HUES64 (cell line): ENCODE measurements around the gene HTRA3.

Experiments
- H3K27ac ChIP-seq: 2 replicates; pipeline ENCODE4 v1.7.0; 2013; ENCODE audit warnings: low read depth, low read length, inconsistent platforms
- H3K27me3 ChIP-seq: 2 replicates; pipeline ENCODE4 v1.6.1; 2013; ENCODE audit warnings: mild to moderate bottlenecking, low read length; ENCODE audit not compliant: insufficient read depth
- H3K36me3 ChIP-seq: 2 replicates; pipeline ENCODE4 v1.6.1; 2013; ENCODE audit warnings: mild to moderate bottlenecking, low read length; ENCODE audit not compliant: insufficient read depth
- H3K4me1 ChIP-seq: 2 replicates; pipeline ENCODE4 v1.6.1; 2013; ENCODE audit warnings: mild to moderate bottlenecking, low read length, moderate library complexity; ENCODE audit not compliant: insufficient read depth
- H3K4me3 ChIP-seq: 2 replicates; pipeline ENCODE4 v1.5.1; 2013; ENCODE audit warnings: mild to moderate bottlenecking, low read length, moderate library complexity
- H3K9ac ChIP-seq: 2 replicates; pipeline ENCODE4 v1.6.1; 2013; ENCODE audit warnings: mild to moderate bottlenecking, low read depth, low read length
- H3K9me3 ChIP-seq: 2 replicates; pipeline ENCODE4 v1.6.1; 2013; ENCODE audit warnings: low read depth, low read length; ENCODE audit not compliant: insufficient read depth
- WGBS: fragments of 150-250, 120-280 bp; methylation state at CpG from one replicate; pipeline ENCODE4 v1.1.7; 2013; ENCODE audit warnings: missing lambda C conversion rate; 5-methylcytosine and 5-hydroxymethylcytosine counted together

The HTRA3 gene

GRCh38 chr4:8227771-8228318 lies 41.7 kb upstream of the HTRA3 start:
- no peak overlapping the region for H3K4me3 ChIP-seq
- no peaks in the 10 kb centered on the region for H3K27me3 ChIP-seq
- H3K36me3 ChIP-seq = no peaks in the 10 kb centered on the region
- no peak overlapping the region for H3K27ac ChIP-seq
- WGBS = 94% methylated on average over 27 of the region's 27 CpGs
- H3K4me1 ChIP-seq = peaks cover 18% of the 10 kb centered on the region; the same call in 1 of the 2 replicates
- H3K9me3 ChIP-seq = no peaks in the 10 kb centered on the region
- no peak overlapping the region for H3K9ac ChIP-seq

DNA sequence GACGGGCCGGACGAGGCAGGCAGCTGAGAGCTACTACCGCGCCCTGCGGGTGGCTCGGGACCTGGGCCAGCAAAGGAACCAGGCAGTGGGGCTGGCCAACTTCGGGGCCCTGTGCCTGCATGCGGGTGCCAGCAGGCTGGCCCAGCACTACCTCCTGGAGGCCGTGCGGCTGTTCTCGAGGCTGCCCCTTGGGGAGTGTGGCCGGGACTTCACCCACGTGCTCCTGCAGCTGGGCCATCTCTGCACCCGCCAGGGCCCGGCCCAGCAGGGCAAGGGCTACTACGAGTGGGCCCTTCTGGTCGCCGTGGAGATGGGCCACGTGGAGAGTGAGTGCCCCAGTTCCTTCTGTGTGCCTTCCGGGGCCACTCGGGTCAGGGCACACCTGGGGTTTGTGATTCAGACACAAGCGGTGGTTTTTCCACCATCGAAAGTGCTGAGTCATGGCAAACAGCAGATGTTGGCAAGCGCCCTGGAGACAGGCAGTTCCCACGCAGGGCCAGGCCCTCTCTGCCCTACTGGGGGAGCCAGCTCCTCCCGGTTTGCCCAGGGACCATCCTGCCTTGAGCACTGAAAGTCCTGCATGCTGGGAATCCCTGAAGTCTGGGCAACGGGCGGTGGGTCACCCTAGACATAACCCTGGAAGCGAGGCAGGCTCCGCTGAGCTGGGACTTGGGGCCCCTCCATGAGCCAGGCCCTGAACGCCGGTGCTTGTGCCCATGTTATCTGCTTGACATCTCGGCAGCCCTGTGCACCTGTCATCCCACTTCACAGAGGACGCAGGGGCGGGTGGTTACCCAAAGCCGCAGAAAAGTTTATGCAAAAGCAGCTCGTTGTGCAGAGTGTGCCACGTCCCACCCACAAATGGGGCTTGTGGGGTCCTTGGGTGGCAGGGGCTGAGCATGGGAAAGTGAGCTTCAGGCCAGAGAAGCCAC lies 41.0 kb upstream of the HTRA3 start:
- H3K9ac ChIP-seq = 0 out of 2 replicates have a peak overlapping the region, but pooled peaks have one; percentile 17
- no peak overlapping the region for H3K4me3 ChIP-seq
- H3K4me1 ChIP-seq = peaks cover 18% of the 10 kb centered on the region; the same call in 1 of the 2 replicates
- H3K9me3 ChIP-seq = no peaks in the 10 kb centered on the region
- no peaks in the 10 kb centered on the region for H3K27me3 ChIP-seq
- 89% methylated on average over 39 of the region's 39 CpGs for WGBS
- no peak overlapping the region for H3K27ac ChIP-seq
- H3K36me3 ChIP-seq = no peaks in the 10 kb centered on the region

DNA sequence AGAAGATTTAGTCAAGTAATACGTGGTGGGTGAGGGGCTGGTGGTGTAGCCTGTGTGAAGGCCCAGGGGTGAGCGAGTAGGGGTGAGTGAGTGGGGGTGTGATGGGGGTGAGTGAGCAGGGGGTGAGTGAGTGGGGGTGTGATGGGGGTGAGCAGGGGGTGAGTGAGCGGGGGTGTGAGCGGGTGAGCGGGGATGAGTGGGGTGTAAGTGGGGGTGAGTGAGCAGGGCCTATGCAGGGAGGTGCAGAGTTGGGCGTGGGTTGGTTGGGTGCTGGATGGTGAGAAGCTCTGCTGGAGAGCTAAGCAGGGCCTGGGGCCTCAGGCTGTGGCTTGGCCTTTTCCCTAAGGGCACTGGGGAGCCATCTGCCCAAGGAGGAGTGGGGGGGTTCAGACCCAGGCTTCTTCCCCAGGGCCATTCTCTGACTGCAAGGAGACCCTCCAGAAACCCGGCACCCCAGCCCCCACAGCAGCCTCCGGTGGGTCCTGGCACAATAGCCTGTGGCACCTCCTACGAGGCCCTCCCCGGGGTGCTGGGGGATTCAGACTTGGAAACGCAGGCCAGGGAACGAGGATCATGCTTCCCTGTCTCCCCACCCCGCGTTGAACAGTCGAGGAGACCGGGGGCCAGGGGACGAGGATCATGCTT lies 40.1 kb upstream of the HTRA3 start:
- no peak overlapping the region for H3K9ac ChIP-seq
- 91% methylated on average over 17 of the region's 17 CpGs for WGBS
- H3K27ac ChIP-seq = no peak overlapping the region

DNA sequence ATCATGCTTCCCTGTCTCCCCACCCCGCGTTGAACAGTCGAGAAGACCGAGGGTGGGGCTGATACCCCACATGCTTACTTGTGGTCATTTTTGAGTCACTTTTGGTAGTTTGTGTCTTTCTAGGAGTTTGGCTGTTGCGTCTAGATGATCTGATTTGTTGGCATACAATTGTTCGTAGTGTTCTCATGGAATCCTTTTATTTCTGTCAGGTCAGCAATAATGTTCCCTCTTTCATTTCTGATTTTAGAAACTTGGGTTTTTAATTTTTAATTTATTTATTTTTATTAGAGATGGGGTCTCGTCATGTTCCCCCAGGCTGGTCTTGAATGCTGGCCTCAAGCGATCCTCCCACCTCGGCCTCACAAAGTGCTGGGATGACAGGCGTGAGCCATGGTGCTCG lies 39.5 kb upstream of the HTRA3 start:
- Histone ChIP-seq H3K9me3 (no peaks in the 10 kb centered on the region), H3K27ac (no peak overlapping the region), H3K4me1 (peaks cover 16% of the 10 kb centered on the region; the same call in 1 of the 2 replicates), H3K9ac (no peak overlapping the region), H3K4me3 (no peak overlapping the region), H3K36me3 (no peaks in the 10 kb centered on the region), H3K27me3 (no peaks in the 10 kb centered on the region)
- 95% methylated on average over 11 of the region's 11 CpGs for WGBS

More for the DNA sequence above, 40.1 kb upstream of the HTRA3 start:
- no peaks in the 10 kb centered on the region for H3K36me3 ChIP-seq
- no peaks in the 10 kb centered on the region for H3K27me3 ChIP-seq
- no peak overlapping the region for H3K4me3 ChIP-seq
- H3K9me3 ChIP-seq = no peaks in the 10 kb centered on the region
- peaks cover 18% of the 10 kb centered on the region; the same call in 1 of the 2 replicates for H3K4me1 ChIP-seq

DNA sequence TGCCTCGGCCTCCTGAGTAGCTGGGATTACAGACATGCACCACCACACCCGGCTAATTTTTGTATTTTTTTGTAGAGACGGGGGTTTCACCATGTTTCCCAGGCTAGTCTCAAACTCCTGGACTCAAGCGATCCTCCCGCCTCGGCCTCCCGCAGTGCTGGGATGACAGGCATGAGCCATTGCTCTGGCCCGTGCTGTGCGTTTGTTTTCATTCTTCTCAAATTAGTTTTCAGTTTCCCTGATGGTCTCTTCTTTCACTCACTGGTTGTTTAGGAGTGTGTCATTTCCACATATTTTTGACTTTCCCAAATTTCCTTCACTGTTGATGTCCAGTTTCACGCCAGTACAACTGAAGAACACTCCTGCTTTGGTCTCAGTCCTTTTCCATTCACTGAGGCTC lies 38.7 kb upstream of the HTRA3 start:
- H3K4me3 ChIP-seq = no peak overlapping the region
- no peak overlapping the region for H3K9ac ChIP-seq
- no peaks in the 10 kb centered on the region for H3K9me3 ChIP-seq
- 95% methylated on average over 10 of the region's 10 CpGs for WGBS
- no peak overlapping the region for H3K27ac ChIP-seq
- H3K4me1 ChIP-seq = peaks cover 8% of the 10 kb centered on the region; the same call in 1 of the 2 replicates
- H3K36me3 ChIP-seq = no peaks in the 10 kb centered on the region
- H3K27me3 ChIP-seq = no peaks in the 10 kb centered on the region

DNA sequence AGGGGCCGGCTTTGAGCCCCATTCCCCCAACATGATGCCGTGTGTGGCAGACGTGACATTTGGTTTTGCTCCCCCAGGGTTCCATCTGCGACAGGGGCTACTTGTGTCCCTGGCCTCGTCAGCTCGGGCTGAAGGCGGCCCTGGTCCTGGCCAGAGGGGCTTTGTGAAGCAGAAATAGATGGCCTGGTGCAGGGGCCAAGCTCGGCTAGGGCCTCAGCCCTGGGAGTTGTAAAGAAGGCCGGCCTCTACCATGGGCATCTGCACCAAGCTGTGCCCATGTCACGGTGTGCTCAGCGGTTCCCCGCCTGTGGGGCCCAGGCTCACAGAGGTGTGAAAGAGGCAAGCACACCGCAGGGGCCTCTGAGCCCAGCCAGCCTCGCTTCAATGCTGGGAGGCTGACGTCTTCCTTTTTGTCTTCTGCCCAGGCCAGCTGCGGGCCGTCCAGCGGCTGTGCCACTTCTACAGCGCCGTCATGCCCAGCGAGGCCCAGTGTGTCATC lies 38.0 kb upstream of the HTRA3 start:
- Histone ChIP-seq H3K27ac (no peak overlapping the region), H3K4me3 (no peak overlapping the region), H3K9me3 (no peaks in the 10 kb centered on the region), H3K9ac (no peak overlapping the region), H3K36me3 (no peaks in the 10 kb centered on the region), H3K27me3 (no peaks in the 10 kb centered on the region), H3K4me1 (peaks cover under 1% of the 10 kb centered on the region; the same call in 1 of the 2 replicates)
- WGBS = 88% methylated on average over 21 of the region's 21 CpGs

GRCh38 chr4:8232748-8233147 lies 36.8 kb upstream of the HTRA3 start:
- H3K9ac ChIP-seq = no peak overlapping the region
- H3K36me3 ChIP-seq = no peaks in the 10 kb centered on the region
- no peak overlapping the region for H3K27ac ChIP-seq
- H3K4me3 ChIP-seq = no peak overlapping the region
- no peaks in the 10 kb centered on the region for H3K27me3 ChIP-seq
- WGBS = 96% methylated on average over 11 of the region's 11 CpGs
- H3K9me3 ChIP-seq = no peaks in the 10 kb centered on the region
- no peaks in the 10 kb centered on the region for H3K4me1 ChIP-seq

DNA sequence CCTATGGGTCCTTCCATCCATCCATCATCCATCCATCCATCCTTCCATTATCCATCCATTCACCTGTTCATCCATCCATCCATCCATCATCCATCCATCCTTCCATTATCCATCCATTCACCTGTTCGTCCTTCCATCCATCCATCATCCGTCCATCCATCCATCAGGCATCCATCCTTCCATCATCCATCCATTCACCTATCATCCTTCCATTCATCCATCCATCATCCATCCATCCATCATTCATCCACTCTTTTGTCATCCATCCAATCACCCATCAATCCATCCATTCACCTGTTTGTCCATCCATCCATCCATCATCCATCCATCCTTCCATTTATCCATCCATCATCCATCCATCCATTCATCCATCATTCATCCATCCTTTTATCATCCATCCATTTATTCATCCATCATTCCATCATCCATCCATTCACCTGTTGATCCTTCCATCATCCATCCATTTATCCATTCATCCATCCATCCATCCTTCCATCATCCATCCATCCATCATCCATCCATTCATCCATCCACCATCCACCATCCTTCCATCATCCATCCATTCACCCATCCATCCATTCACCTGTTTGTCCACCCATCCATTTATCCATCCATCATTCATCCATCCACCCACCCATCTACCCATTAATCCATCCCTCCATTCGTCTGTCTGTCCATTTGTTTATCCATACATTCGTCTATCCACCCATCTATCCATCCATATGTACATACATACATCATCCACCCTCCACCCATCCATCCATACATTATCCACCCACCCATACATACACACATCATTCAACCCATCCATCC lies 35.7 kb upstream of the HTRA3 start:
- Histone ChIP-seq H3K27me3 (no peaks in the 10 kb centered on the region), H3K4me3 (no peak overlapping the region), H3K4me1 (no peaks in the 10 kb centered on the region), H3K9ac (no peak overlapping the region), H3K36me3 (no peaks in the 10 kb centered on the region), H3K27ac (no peak overlapping the region), H3K9me3 (no peaks in the 10 kb centered on the region)
- WGBS = 85% methylated on average over 4 of the region's 4 CpGs

DNA sequence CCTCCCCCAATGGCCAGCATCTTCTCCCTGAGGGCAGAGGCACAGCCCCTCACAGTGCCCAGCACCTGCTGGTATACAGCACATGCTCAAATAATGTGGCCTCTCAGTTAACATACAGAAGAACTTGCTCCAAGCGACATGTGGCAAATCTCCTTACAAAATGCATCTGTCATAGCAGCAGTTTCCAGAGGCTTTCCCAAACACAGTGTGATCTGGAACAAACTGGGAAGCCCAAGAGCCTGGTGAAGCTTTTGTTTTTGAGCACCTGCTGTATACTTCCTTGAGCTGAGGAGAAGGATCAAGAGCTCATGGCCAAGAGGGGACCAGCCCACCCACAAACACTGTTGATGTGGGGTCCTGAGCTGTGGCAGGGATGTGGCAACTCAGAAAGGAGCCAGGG lies 34.8 kb upstream of the HTRA3 start:
- Histone ChIP-seq H3K4me3 (no peak overlapping the region), H3K9ac (no peak overlapping the region), H3K36me3 (no peaks in the 10 kb centered on the region), H3K4me1 (no peaks in the 10 kb centered on the region), H3K27me3 (no peaks in the 10 kb centered on the region), H3K27ac (no peak overlapping the region), H3K9me3 (no peaks in the 10 kb centered on the region)
- 93% methylated on average over 1 of the region's 1 CpG for WGBS

DNA sequence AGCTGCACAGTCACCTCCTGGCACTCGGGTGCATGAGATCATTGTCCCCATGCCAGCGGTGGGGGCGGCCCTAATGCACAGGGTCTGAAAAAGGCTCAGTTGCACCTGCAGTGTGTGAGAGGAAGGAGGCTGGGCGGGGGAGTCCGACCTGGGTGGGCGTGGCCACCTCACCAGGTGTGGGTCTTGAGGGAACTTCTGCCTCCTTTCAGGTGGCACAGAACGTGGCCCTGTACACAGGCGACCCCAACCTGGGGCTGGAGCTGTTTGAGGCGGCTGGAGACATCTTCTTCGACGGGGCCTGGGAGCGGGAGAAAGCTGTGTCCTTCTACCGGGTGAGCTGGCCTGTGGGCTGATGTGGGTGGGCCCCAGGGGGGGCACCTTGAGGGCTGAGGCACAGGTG lies 34.3 kb upstream of the HTRA3 start:
- no peaks in the 10 kb centered on the region for H3K4me1 ChIP-seq
- H3K9ac ChIP-seq = no peak overlapping the region
- no peaks in the 10 kb centered on the region for H3K9me3 ChIP-seq
- H3K36me3 ChIP-seq = no peaks in the 10 kb centered on the region
- no peaks in the 10 kb centered on the region for H3K27me3 ChIP-seq
- H3K27ac ChIP-seq = no peak overlapping the region
- H3K4me3 ChIP-seq = no peak overlapping the region
- 85% methylated on average over 13 of the region's 13 CpGs for WGBS
